Fibroblast of lung (primary cell): ENCODE measurements around the gene AGBL3. TPM values are rescaled to one million over a fixed set of nuclear protein-coding genes. Genes with fewer than 3 reads are reported as not detected.

Source experiments
- DNase-seq, 2 donors: peaks; one replicate each; pipeline versions ENCODE4 v3.0.0 to v3.0.0-alpha.2; 2010; ENCODE audit warnings: low read depth in 2 of 2
- H2AFZ ChIP-seq: 2 replicates; pipeline ENCODE4 v1.5.1; 2012; ENCODE audit warnings: low read length, control low read depth, inconsistent platforms
- H3K27ac ChIP-seq: 2 replicates; pipeline ENCODE4 v1.5.1; 2011; ENCODE audit warnings: low read length, control low read depth; ENCODE audit not compliant: insufficient read depth
- H3K27me3 ChIP-seq: 2 replicates; pipeline ENCODE4 v1.5.1; 2011; ENCODE audit warnings: mild to moderate bottlenecking, low read length; ENCODE audit not compliant: control insufficient read depth, insufficient read depth
- H3K36me3 ChIP-seq: 2 replicates; pipeline ENCODE4 v1.5.1; 2011; ENCODE audit warnings: low read length; ENCODE audit not compliant: control insufficient read depth, insufficient read depth
- H3K4me1 ChIP-seq: 2 replicates; pipeline ENCODE4 v1.5.1; 2011; ENCODE audit warnings: low read length; ENCODE audit not compliant: control insufficient read depth, insufficient read depth; ENCODE audit errors: extremely low read depth
- H3K4me2 ChIP-seq: 2 replicates; pipeline ENCODE4 v1.5.1; 2011; ENCODE audit warnings: low read length, control low read depth; ENCODE audit not compliant: insufficient read depth; ENCODE audit errors: extremely low read depth
- H3K4me3 ChIP-seq, 4 experiments: fragments of 200-600 bp in 1 of 4; sonication (generic) in 1 of 4; replicated peaks in 1 of 4; 2 replicates each; pipeline ENCODE4 v1.5.1; 2011 to 2016; ENCODE audit warnings: low read length in 4 of 4, low read depth in 3 of 4, mild to moderate bottlenecking in 3 of 4, control low read depth in 2 of 4, inconsistent platforms in 1 of 4, mixed read lengths in 1 of 4; ENCODE audit not compliant: insufficient read depth in 1 of 4; ENCODE audit errors: control extremely low read depth in 1 of 4
- H3K79me2 ChIP-seq: 2 replicates; pipeline ENCODE4 v1.5.1; 2012; ENCODE audit warnings: mild to moderate bottlenecking, low read length, inconsistent platforms; ENCODE audit not compliant: control insufficient read depth, insufficient read depth
- H3K9ac ChIP-seq: 2 replicates; pipeline ENCODE4 v1.5.1; 2011; ENCODE audit warnings: mild to moderate bottlenecking, low read length, control low read depth; ENCODE audit not compliant: insufficient read depth
- H3K9me3 ChIP-seq: 2 replicates; pipeline ENCODE4 v1.5.1; 2012; ENCODE audit warnings: low read depth, low read length; ENCODE audit not compliant: control insufficient read depth, insufficient read depth
- H4K20me1 ChIP-seq: 2 replicates; pipeline ENCODE4 v1.5.1; 2011; ENCODE audit warnings: low read length; ENCODE audit not compliant: control insufficient read depth, insufficient read depth; ENCODE audit errors: extremely low read depth
- CTCF ChIP-seq, 2 donors: IDR thresholded peaks in 1 of 2; conservative IDR thresholded peaks in 1 of 2; 1 replicate in 1 of 2; 2 replicates in 1 of 2; pipeline ENCODE4 v1.5.1; 2011 to 2012; ENCODE audit warnings: low read length in 2 of 2, control low read depth in 1 of 2, inconsistent platforms in 1 of 2, low read depth in 1 of 2, mild to moderate bottlenecking in 1 of 2
- EZH2 ChIP-seq: IDR thresholded peaks from 2 replicates; pipeline ENCODE4 v1.5.1; 2012; ENCODE audit warnings: low read length, control low read depth, mild to moderate bottlenecking; ENCODE audit errors: missing control alignments
- polyA plus RNA-seq, 2 donors: library from polyadenylated mRNA; depleted of rRNA in 1 of 2; stranded (reverse) in 1 of 2; unstranded in 1 of 2; fragments of >200 nt; gene quantifications; 2 replicates each; pipeline ENCODE4 v1.2.1, GENCODE V29; 2011 to 2012; ENCODE audit warnings: missing spikeins in 1 of 2
- total RNA-seq: library from RNA; depleted of rRNA; stranded (reverse); fragments of >200 nt; gene quantifications from 2 replicates; pipeline ENCODE4 v1.2.1, GENCODE V29; 2014

The AGBL3 gene
- total and polyA plus RNA-seq, 2 donors (not counting 1 experiment from before 2014, with no cell fraction given) = 0.56 to 1.3 TPM

- H3K36me3 ChIP-seq = peaks cover 9% of the 10 kb centered on the region
- H3K27me3 ChIP-seq = no peaks in the 10 kb centered on the region
- H2AFZ ChIP-seq = no peak overlapping the region
- H4K20me1 ChIP-seq = no peaks in the 10 kb centered on the region
- no peak overlapping the region for H3K9ac ChIP-seq
- H3K4me1 ChIP-seq = no peaks in the 10 kb centered on the region
- no peaks in the 10 kb centered on the region for H3K79me2 ChIP-seq
- peaks cover 2% of the 10 kb centered on the region for H3K9me3 ChIP-seq
- H3K4me2 ChIP-seq = no peak overlapping the region
- no peak overlapping the region for H3K4me3 ChIP-seq
- no peak overlapping the region for H3K27ac ChIP-seq
- TF ChIP-seq CTCF (conservative IDR thresholded peaks at IDR 0.05 in 1 of 2, IDR thresholded peaks at IDR 0.05 in 1 of 2; ENCODE audit: low read depth in 1 of 2, low read length in 2 of 2) (no peak), EZH2 (no peak)
- no peak for DNase-seq
Observed at GRCh38 chr7:135181261-135181928, 195.1 kb downstream of the AGBL3 start.

- peaks cover 13% of the 10 kb centered on the region for H3K36me3 ChIP-seq
- no peak overlapping the region for H3K27ac ChIP-seq
- H3K9ac ChIP-seq = no peak overlapping the region
- H3K79me2 ChIP-seq = no peaks in the 10 kb centered on the region
- H2AFZ ChIP-seq = no peak overlapping the region
- H3K4me3 ChIP-seq = no peak overlapping the region
- H3K4me1 ChIP-seq = no peaks in the 10 kb centered on the region
- H3K27me3 ChIP-seq = no peaks in the 10 kb centered on the region
- DNase-seq = no peak
- H3K9me3 ChIP-seq = peaks cover 2% of the 10 kb centered on the region
- no peaks in the 10 kb centered on the region for H4K20me1 ChIP-seq
- no peak for TF ChIP-seq CTCF (conservative IDR thresholded peaks at IDR 0.05 in 1 of 2, IDR thresholded peaks at IDR 0.05 in 1 of 2; ENCODE audit: low read depth in 1 of 2, low read length in 2 of 2)
- no peak for TF ChIP-seq EZH2
- no peak overlapping the region for H3K4me2 ChIP-seq
Observed at GRCh38 chr7:135181929-135182678, 195.8 kb downstream of the AGBL3 start.

- Histone ChIP-seq H3K4me3 (no peak overlapping the region), H3K79me2 (no peaks in the 10 kb centered on the region), H3K4me2 (no peak overlapping the region), H2AFZ (no peak overlapping the region), H4K20me1 (no peaks in the 10 kb centered on the region), H3K9me3 (peaks cover 2% of the 10 kb centered on the region), H3K4me1 (no peaks in the 10 kb centered on the region), H3K27ac (no peak overlapping the region), H3K9ac (no peak overlapping the region), H3K36me3 (peaks cover 18% of the 10 kb centered on the region), H3K27me3 (no peaks in the 10 kb centered on the region)
- TF ChIP-seq EZH2 = no peak
- no peak for TF ChIP-seq CTCF (conservative IDR thresholded peaks at IDR 0.05 in 1 of 2, IDR thresholded peaks at IDR 0.05 in 1 of 2; ENCODE audit: low read depth in 1 of 2, low read length in 2 of 2)
- no peak for DNase-seq
Observed at GRCh38 chr7:135183478-135183877, 197.2 kb downstream of the AGBL3 start.
